Fibroblast of skin of back (primary cell): ENCODE data around the gene METTL17.

Experiments
- DNase-seq: peaks from one replicate; pipeline ENCODE4 v3.0.0-alpha.2; 2013

METTL17 gene

DNA sequence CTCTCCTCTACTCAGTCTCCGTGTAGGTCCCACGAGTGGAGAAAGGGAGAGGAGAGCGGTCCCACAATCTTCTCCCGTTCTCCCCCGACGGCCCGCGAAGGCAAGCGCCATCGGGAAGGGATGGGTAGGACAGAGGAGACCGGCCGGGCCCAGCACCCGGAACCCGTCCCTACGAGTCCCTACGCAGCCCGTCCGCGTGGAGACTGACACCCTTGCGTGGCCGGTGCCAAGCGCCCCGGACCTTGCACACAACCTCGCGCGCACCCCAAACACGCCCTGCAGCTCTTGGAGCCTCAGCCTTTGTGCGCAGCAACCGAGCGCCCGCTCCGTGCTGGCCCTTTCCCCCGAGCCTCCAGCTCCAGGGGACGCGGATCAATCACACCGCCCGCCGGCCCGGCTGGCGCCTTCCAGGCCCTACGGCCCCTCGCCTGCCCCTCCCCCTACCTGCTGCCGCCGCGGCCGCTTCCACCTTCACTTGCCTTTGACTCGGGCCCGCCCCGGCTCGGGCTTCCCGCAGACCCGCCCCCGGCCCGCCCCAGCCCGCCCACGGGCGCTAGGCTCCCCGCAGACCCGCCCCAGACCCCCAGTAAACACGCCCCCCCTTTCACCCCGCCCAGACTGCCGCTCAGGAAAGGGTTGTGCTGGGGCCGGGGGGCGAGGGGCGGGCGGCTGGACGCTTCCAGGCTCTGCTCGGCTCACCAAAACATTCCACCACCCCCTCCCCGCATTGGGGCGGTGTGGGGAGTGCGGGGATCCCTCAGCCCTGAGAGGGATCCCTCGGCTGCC lies 35.0 kb downstream of the METTL17 start, which contains the start of gene NDRG2:
TSS of gene NDRG2 (minus strand) at position 477 of the 786 bp plus-strand sequence. CDS start 1,746 bp downstream, outside the sequence.
- DNase-seq: no peak

- DNase-seq: no peak
Observed at GRCh38 chr14:21025371-21026273, 35.8 kb downstream of the METTL17 start.

- DNase-seq: no peak
Observed at GRCh38 chr14:21026274-21026987, 36.7 kb downstream of the METTL17 start.

- DNase-seq: no peak
Observed at GRCh38 chr14:21026988-21027315, 37.2 kb downstream of the METTL17 start.

- no peak for DNase-seq
Observed at GRCh38 chr14:21029917-21030316, 40.1 kb downstream of the METTL17 start, which contains the start of gene TPPP2. TPPP2 (plus strand) TSS chr14:21030217; CDS start chr14:21030582, 365 bp downstream.

GRCh38 chr14:21030531-21030930 lies 40.8 kb downstream of the METTL17 start:
- DNase-seq: no peak

DNA sequence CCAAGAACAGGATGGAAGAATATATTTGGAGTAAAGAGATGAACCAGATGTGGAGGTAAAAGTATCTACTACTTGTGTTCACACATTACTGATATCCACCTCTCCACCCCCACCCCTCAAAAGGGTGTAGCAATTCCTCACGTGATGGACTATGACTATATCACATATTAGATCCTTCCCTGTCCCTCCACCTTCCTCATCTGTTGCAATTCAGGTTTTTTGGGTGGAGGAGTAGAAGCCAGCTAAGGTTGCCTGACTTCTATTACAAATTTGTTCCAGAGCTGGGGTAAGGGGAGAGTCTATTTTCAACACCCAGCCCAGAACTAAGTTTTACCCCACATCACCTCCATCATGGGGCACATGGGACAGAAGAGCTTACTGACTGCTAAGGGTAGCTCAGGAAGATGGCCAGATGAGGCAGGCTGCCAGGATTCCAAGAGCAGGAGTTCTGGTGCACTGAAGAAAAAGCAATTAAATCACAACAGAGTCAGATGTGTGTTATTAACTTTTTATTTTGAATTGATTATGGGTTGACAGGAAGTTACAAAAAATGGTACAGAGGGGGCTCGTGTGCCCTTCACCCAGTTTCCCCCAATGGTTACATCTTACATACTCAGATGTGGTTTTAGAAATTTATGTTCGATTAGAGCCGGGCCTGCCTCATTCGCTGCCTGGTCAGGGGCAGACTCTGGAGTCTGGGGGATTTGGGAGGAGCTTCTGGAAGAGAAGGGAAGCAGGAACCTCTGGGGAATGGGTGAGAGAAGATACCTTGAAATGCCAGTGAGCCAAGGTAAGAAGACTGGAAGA lies 42.7 kb downstream of the METTL17 start:
- no peak for DNase-seq

GRCh38 chr14:21033133-21033698 lies 43.4 kb downstream of the METTL17 start:
- no peak for DNase-seq

DNA sequence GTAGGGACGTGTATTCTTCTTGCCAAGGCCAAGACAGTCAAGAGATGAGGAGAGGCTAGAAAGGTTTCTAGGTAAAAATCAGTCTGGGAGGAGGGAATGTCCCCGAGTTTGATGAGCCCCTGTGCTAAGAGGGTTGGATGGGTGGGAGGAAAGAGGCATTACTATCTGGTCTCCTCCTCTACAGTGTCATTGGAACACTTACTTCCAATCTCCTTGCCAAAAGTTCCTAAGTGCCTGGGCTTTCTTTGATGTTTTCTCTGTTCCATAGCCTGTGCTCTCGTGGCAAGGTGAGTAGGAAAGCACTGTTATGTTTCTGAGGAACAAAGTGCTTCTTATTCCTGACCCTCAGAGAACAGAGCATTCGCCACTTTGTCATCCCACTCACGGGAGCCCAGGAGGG lies 44.9 kb downstream of the METTL17 start, which contains the start of gene RNASE13:
TSS of gene RNASE13 (minus strand) at position 101 of the 400 bp plus-strand sequence. CDS start 519 bp downstream, outside the sequence.
- no peak for DNase-seq

GRCh38 chr14:21036751-21037150 lies 47.0 kb downstream of the METTL17 start:
- DNase-seq: no peak

- no peak for DNase-seq
Observed at GRCh38 chr14:21037156-21037555, 47.4 kb downstream of the METTL17 start.

DNA sequence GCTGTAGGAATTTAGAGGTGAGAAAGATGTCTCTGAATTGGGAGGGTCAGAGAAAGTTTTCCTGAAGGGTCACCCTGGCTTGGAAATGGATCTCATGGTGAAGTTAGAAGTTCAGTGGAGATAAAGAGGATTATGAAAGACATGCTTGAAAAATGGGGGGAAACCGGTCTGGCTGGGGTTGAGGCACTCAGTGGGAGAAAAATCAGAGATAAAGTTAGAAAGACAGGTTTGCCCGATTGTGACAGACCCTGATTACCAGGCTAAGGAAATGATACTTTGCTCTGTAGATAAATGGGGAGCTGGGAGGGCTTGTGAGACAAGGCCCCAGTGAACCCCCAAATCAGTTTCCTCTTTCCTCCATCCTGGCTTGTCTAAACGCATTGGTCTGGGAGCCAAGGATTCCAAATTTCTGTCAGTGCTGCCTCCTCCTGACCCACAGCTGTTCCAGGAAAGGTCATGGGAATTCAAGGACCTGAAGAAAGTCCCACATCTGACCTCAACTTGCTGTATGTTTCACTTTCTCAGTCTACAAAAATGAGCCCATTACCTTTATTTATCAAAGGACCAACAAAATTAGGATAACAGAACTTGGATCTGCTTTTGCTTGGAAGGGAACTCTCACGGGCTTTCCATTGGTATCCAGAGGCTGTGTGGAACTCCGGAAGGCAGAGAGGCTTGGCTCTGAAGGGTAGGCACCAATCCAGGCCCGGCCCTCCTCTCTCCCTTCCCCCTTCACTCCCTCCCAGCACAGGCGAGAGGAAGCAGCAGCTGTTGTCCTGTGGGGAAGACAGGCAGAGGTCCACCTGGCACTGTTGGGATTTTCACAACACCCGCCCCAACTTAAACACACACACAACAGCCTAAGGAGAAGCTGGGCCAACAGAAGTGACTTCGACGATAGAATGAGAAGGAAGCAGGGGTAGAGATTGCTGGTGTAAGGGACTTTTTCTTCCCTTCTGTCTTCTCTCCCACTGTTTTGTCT lies 49.0 kb downstream of the METTL17 start:
- peak; percentile 25 for DNase-seq

DNA sequence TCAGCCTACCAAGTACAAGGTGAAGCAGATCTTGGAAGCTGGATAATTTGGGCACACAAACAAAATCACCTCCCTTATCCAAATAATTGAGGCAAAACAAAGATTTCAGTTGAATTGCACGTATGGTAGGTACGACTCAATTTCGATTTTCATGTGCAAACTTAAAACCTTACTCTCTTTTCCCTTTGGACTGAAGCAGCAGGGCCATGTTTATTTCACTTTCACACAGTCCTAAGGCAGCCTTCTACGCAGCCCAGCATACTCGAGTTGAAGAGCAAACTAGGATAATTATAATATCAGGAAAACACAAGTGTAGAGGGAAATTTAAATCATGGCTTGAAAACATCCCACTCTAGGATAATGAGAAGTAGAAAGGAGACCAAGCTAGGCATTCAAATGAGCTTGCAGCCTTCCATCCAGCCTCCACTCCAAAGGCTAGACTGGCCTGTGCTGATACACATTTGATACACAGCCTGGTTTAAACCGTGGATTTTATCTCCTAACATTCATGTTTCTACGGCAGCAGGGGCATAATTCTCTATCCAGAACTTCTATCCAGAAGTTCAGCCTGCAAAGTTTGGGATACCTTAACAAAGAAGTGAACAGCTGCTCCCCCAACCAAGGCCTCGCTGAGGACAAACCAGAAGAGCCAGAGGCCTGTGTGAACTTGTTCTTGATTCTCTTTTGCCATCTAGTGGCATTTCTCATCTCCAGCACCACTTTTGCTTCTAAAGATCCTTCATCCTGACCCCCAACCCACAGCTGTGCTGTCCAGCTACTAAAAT lies 50.0 kb downstream of the METTL17 start:
- DNase-seq: peak; percentile 61

GRCh38 chr14:21040370-21040925 lies 50.7 kb downstream of the METTL17 start:
- DNase-seq: no peak

- peak; percentile 12 for DNase-seq
Observed at GRCh38 chr14:21040941-21041340, 51.2 kb downstream of the METTL17 start.

GRCh38 chr14:21041676-21042433 lies 52.1 kb downstream of the METTL17 start, which contains the start of gene RNASE7:
RNASE7 (plus strand) TSS chr14:21042362; CDS start chr14:21042993, 631 bp downstream.
- DNase-seq: peak; percentile 26

DNA sequence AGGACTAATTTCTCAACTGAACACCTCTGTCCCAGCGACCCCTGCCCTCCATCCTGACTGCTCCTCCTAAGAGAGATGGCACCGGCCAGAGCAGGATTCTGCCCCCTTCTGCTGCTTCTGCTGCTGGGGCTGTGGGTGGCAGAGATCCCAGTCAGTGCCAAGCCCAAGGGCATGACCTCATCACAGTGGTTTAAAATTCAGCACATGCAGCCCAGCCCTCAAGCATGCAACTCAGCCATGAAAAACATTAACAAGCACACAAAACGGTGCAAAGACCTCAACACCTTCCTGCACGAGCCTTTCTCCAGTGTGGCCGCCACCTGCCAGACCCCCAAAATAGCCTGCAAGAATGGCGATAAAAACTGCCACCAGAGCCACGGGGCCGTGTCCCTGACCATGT lies 53.1 kb downstream of the METTL17 start:
- no peak for DNase-seq

GRCh38 chr14:21043387-21043973 lies 53.7 kb downstream of the METTL17 start:
- no peak for DNase-seq
